ENCODE results near the gene CACNA1H.

DNA sequence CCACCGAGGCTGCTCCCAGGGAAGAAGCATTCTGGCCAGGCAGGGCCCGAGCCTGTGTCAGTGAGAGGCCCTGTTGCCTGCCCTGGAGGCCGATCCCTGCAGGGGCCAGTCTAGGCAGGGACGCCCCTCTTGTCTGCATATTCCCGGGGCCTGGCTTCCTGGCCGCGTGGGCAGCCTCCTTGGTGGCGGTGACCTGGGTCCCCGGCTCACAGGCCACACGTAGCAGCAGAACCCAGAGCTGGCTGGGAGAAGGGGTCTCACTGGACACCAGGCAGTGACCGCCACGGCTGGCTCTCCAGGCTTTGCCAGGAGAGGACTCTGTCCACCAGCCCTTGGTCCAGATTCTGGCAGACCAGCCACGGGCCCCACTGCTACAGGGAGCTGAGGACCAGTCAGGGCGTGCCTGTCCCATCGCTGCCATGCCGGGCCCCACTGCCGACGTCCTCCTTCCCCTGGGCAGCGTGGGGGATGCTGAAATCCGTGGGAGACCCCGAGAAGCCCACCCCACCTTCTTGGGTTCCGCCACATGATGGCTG lies 3.7 kb upstream of the CACNA1H start:
- TF ChIP-seq, protein P1, sequence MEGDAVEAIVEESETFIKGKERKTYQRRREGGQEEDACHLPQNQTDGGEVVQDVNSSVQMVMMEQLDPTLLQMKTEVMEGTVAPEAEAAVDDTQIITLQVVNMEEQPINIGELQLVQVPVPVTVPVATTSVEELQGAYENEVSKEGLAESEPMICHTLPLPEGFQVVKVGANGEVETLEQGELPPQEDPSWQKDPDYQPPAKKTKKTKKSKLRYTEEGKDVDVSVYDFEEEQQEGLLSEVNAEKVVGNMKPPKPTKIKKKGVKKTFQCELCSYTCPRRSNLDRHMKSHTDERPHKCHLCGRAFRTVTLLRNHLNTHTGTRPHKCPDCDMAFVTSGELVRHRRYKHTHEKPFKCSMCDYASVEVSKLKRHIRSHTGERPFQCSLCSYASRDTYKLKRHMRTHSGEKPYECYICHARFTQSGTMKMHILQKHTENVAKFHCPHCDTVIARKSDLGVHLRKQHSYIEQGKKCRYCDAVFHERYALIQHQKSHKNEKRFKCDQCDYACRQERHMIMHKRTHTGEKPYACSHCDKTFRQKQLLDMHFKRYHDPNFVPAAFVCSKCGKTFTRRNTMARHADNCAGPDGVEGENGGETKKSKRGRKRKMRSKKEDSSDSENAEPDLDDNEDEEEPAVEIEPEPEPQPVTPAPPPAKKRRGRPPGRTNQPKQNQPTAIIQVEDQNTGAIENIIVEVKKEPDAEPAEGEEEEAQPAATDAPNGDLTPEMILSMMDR (IDR thresholded peaks at IDR 0.05; ENCODE audit: control extremely low read depth in 1 of 3, insufficient read depth in 1 of 3, low read depth in 1 of 3, low read length in 3 of 3) = no peak
- TF ChIP-seq EZH2 (IDR thresholded peaks at IDR 0.05; ENCODE audit: low read depth, low read length, severe bottlenecking) (no peak), POLR2AphosphoS5 (IDR thresholded peaks at IDR 0.05; ENCODE audit: low read depth, low read length) (no peak), GTF2F1 (IDR thresholded peaks at IDR 0.05; ENCODE audit: borderline replicate concordance, low read depth, low read length) (no peak), RXRA (IDR thresholded peaks at IDR 0.05; ENCODE audit: insufficient read depth, low read depth, low read length) (no peak), SP1 (IDR thresholded peaks at IDR 0.05; ENCODE audit: low read depth, low read length) (no peak), TEAD4 (IDR thresholded peaks at IDR 0.05; ENCODE audit: low read depth, low read length) (no peak)
